SK-N-MC (cell line): Measurements from ENCODE around the gene DLG5.

Source experiments
- DNase-seq: peaks from one replicate; pipeline ENCODE4 v3.0.0-alpha.2; 2011; ENCODE audit warnings: low read depth, low spot score
- H3K27ac ChIP-seq: fragments of 200-600 bp; sonication (generic); 2 replicates; pipeline ENCODE4 v1.5.1; 2016; ENCODE audit warnings: mixed run types
- H3K36me3 ChIP-seq: fragments of 200-600 bp; sonication (generic); 2 replicates; pipeline ENCODE4 v1.6.1; 2017; ENCODE audit warnings: antibody characterized with exemption, low read length, mixed read lengths; ENCODE audit not compliant: insufficient read depth
- H3K4me3 ChIP-seq: fragments of 200-600 bp; sonication (generic); 2 replicates; pipeline ENCODE4 v1.5.1; 2016
- H3K9ac ChIP-seq: fragments of 200-600 bp; sonication (generic); 2 replicates; pipeline ENCODE4 v1.8.0; 2017; ENCODE audit warnings: mixed run types, mixed read lengths; ENCODE audit not compliant: insufficient read length
- H3K9me3 ChIP-seq: fragments of 200-600 bp; sonication (generic); 2 replicates; pipeline ENCODE4 v1.6.1; 2017; ENCODE audit warnings: low read depth, mild to moderate bottlenecking, antibody characterized with exemption, low read length, moderate library complexity, mixed read lengths
- EZH2 ChIP-seq: fragments of 200-600 bp; sonication (generic); IDR thresholded peaks from one replicate; pipeline ENCODE4 v1.6.1; 2017; ENCODE audit warnings: antibody characterized with exemption
- FOXP2 ChIP-seq: optimal IDR thresholded peaks from 2 replicates; pipeline ENCODE3; 2011; ENCODE audit warnings: mild to moderate bottlenecking, moderate library complexity; ENCODE audit not compliant: insufficient read depth; ENCODE audit errors: extremely low read length, control extremely low read depth
- POLR2AphosphoS5 ChIP-seq: IDR thresholded peaks from 2 replicates; pipeline ENCODE4 v1.6.1; 2012; ENCODE audit warnings: mild to moderate bottlenecking, low read depth, low read length, borderline replicate concordance

DLG5 gene

DNA sequence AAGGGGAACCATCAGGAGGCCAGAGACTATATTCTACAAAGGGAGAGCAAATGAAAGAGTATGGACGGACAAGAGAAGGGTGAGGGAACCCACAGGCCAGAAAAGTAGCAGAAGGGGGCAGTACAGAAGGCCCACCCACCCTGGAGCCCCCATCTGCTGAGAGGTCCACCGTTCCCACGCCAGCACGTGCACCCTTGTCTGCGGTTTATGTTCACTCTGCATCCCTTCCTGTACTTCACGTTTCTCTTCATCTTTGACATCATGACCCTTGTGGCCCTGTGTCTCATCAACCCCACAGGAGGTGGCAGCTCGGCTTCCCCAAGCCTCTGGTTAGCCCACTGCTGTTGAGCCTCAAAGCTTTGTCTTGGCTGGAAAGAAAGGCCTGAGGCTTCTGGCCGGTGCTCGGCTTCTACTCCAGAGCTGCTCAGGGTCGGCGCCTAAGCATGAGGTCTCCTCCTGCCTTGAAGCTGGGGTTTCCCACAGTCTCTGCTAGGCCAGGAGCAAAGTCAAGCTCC lies 138.0 kb downstream of the DLG5 start:
- no peak for DNase-seq
- Histone ChIP-seq H3K9me3 (no peaks in the 10 kb centered on the region), H3K36me3 (no peaks in the 10 kb centered on the region), H3K9ac (no peak overlapping the region), H3K4me3 (no peak overlapping the region), H3K27ac (no peak overlapping the region)
- no peak for TF ChIP-seq POLR2AphosphoS5
- no peak for TF ChIP-seq EZH2
- no peak for TF ChIP-seq FOXP2

DNA sequence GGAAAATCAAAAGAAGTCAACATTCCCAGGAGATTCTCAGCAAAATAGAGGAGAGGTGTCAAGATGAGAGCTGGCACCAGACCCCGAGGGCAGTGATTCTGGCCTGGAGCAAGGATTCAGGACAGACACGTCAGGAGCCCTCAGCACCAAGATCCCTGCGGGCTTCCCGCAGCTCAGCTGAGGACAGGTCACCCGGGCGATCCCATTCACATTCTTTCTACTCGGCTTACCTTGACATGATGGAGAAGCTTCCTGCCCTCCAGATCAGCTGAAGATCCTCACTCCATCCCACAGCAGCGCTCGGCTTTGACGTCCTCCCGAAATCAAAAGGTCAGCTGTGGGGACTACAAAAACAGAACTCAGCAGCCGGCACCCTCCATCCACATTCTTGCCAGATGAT lies 139.1 kb downstream of the DLG5 start:
- no peak overlapping the region for H3K9ac ChIP-seq
- DNase-seq = no peak
- TF ChIP-seq POLR2AphosphoS5 (no peak), FOXP2 (no peak), EZH2 (no peak)
- no peaks in the 10 kb centered on the region for H3K9me3 ChIP-seq
- H3K4me3 ChIP-seq = no peak overlapping the region
- no peaks in the 10 kb centered on the region for H3K36me3 ChIP-seq
- no peak overlapping the region for H3K27ac ChIP-seq

GRCh38 chr10:77784856-77785255 lies 141.7 kb downstream of the DLG5 start:
- Histone ChIP-seq H3K9ac (no peak overlapping the region), H3K36me3 (no peaks in the 10 kb centered on the region), H3K9me3 (no peaks in the 10 kb centered on the region), H3K27ac (no peak overlapping the region), H3K4me3 (no peak overlapping the region)
- no peak for DNase-seq
- TF ChIP-seq POLR2AphosphoS5 (no peak), EZH2 (no peak), FOXP2 (no peak)

GRCh38 chr10:77782328-77783061 lies 144.1 kb downstream of the DLG5 start:
- Histone ChIP-seq H3K9me3 (no peaks in the 10 kb centered on the region), H3K27ac (no peak overlapping the region), H3K36me3 (no peaks in the 10 kb centered on the region), H3K4me3 (no peak overlapping the region), H3K9ac (no peak overlapping the region)
- TF ChIP-seq FOXP2 = no peak
- TF ChIP-seq EZH2 = no peak
- TF ChIP-seq POLR2AphosphoS5 = no peak
- DNase-seq = no peak

- no peak for DNase-seq
- no peaks in the 10 kb centered on the region for H3K36me3 ChIP-seq
- H3K9me3 ChIP-seq = no peaks in the 10 kb centered on the region
- no peak overlapping the region for H3K4me3 ChIP-seq
- no peak overlapping the region for H3K9ac ChIP-seq
- H3K27ac ChIP-seq = no peak overlapping the region
- TF ChIP-seq POLR2AphosphoS5 = no peak
Observed at GRCh38 chr10:77781451-77782327, 144.9 kb downstream of the DLG5 start.

DNA sequence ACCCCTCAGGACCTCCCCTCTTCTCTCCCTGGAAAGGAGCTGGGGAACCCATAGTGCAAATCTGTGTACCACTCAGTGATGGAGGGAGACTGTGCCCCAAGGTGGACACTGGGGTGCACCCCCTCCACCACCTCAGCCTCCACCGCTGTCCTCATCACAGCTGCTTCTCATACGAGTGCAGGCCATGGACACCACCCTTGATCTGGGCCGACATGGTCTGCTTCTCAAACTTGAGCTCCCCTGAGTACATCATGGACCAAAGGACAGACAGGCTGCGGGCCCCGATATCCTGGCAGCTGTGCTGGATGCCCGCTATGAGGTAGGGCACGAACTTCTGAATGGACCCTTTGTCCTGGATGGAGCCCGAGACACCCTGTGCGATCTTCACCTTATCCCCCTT lies 146.4 kb downstream of the DLG5 start:
- Histone ChIP-seq H3K9ac (no peak overlapping the region), H3K4me3 (no peak overlapping the region), H3K9me3 (no peaks in the 10 kb centered on the region), H3K27ac (no peak overlapping the region), H3K36me3 (no peaks in the 10 kb centered on the region)
- TF ChIP-seq EZH2 = no peak
- TF ChIP-seq FOXP2 = no peak
- no peak for TF ChIP-seq POLR2AphosphoS5
- DNase-seq = no peak

- H3K4me3 ChIP-seq = no peak overlapping the region
- no peak for DNase-seq
- H3K27ac ChIP-seq = no peak overlapping the region
- no peaks in the 10 kb centered on the region for H3K36me3 ChIP-seq
- no peak for TF ChIP-seq POLR2AphosphoS5
- TF ChIP-seq FOXP2 = no peak
- TF ChIP-seq EZH2 = no peak
- no peak overlapping the region for H3K9ac ChIP-seq
- no peaks in the 10 kb centered on the region for H3K9me3 ChIP-seq
Observed at GRCh38 chr10:77776487-77776886, 150.1 kb downstream of the DLG5 start.

DNA sequence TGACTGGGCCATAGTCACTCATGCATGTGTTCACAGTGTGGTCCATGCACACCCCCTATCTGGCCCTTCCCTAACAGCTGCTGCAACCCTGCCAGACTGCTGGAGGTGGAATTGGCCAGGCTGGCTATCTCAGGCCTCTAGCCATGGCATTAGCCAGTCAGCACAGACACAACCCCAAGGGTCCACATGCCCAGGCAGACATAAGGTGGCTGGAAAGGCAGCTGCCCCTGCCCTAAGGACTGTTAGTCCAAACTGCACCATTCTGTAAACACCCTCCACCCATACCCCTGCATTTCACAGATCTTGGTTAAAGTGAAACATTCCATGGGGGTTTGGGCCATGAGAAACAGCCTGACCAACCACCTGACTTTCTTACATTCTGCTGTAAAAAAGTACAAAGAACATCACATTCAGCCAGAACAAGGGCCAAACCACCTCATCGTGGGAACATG lies 151.6 kb downstream of the DLG5 start:
- Histone ChIP-seq H3K4me3 (no peak overlapping the region), H3K9ac (no peak overlapping the region), H3K9me3 (no peaks in the 10 kb centered on the region), H3K27ac (no peak overlapping the region), H3K36me3 (no peaks in the 10 kb centered on the region)
- TF ChIP-seq POLR2AphosphoS5 (no peak), FOXP2 (no peak), EZH2 (no peak)
- no peak for DNase-seq
